Retinal pigment epithelial cell (primary cell): ENCODE results near the gene FXYD3.

Experiments used
- DNase-seq: peaks from one replicate; pipeline ENCODE4 v3.0.0-alpha.2; 2010; ENCODE audit warnings: low read depth
- H3K4me3 ChIP-seq: 2 replicates; pipeline ENCODE4 v1.5.1; 2011; ENCODE audit warnings: mild to moderate bottlenecking, low read length, control low read depth, moderate library complexity
- CTCF ChIP-seq: conservative IDR thresholded peaks from 2 replicates; pipeline ENCODE4 v1.5.1; 2011; ENCODE audit warnings: low read depth, low read length, control low read depth, inconsistent platforms

Gene FXYD3

GRCh38 chr19:35115177-35115951 lies at the start of gene FXYD3:
Gene FXYD3, plus strand, starts transcription at chr19:35115823. Its CDS starts 3,554 bp downstream, at chr19:35119377.
- no peak for TF ChIP-seq CTCF
- peak within 1 kb of the TSS; percentile 10 for H3K4me3 ChIP-seq
- no peak for DNase-seq

GRCh38 chr19:35066121-35066520 lies 49.5 kb upstream of the FXYD3 start:
- H3K4me3 ChIP-seq, result no peak overlapping the region
- no peak for DNase-seq
- TF ChIP-seq CTCF, result no peak

- peak; percentile 94 for TF ChIP-seq CTCF
- H3K4me3 ChIP-seq, result no peak overlapping the region
- peak; percentile 13 for DNase-seq
Observed at GRCh38 chr19:35066691-35067563, 48.7 kb upstream of the FXYD3 start.

GRCh38 chr19:35068941-35069634 lies 46.5 kb upstream of the FXYD3 start:
- DNase-seq, result no peak
- no peak for TF ChIP-seq CTCF
- no peak overlapping the region for H3K4me3 ChIP-seq

GRCh38 chr19:35069696-35070095 lies 45.9 kb upstream of the FXYD3 start:
- no peak overlapping the region for H3K4me3 ChIP-seq
- no peak for TF ChIP-seq CTCF
- DNase-seq, result no peak

GRCh38 chr19:35070471-35070870 lies 45.2 kb upstream of the FXYD3 start:
- no peak for DNase-seq
- H3K4me3 ChIP-seq, result no peak overlapping the region
- no peak for TF ChIP-seq CTCF
